WI38 (cell line): ENCODE measurements around the gene HSD17B14.

Experiments used
- H3K4me3 ChIP-seq: 2 replicates; pipeline ENCODE4 v1.5.1; 2011; ENCODE audit warnings: low read depth, mild to moderate bottlenecking, control low read depth, low read length
- CTCF ChIP-seq: IDR thresholded peaks from 2 replicates; pipeline ENCODE4 v1.5.1; 2012; ENCODE audit warnings: low read depth, mild to moderate bottlenecking, control low read depth, low read length

Gene HSD17B14

GRCh38 chr19:48868114-48868886 lies 32.0 kb upstream of the HSD17B14 start, which contains the start of gene PLEKHA4:
TSS of gene PLEKHA4 (minus strand) at chr19:48868617. CDS start at chr19:48867620, 997 bp downstream.
- peak within 1 kb of the TSS; percentile 64 for H3K4me3 ChIP-seq
- TF ChIP-seq CTCF = no peak

- H3K4me3 ChIP-seq = peak overlapping the region; percentile 64
- no peak for TF ChIP-seq CTCF
These were observed 31.4 kb upstream of the HSD17B14 start for GRCh38 chr19:48867746-48868113.

- H3K4me3 ChIP-seq = peak overlapping the region; percentile 64
- no peak for TF ChIP-seq CTCF
These were observed 30.9 kb upstream of the HSD17B14 start for GRCh38 chr19:48867123-48867745.

- no peak for TF ChIP-seq CTCF
- H3K4me3 ChIP-seq = no peak overlapping the region
These were observed 30.4 kb upstream of the HSD17B14 start for GRCh38 chr19:48866692-48867091.

- TF ChIP-seq CTCF = no peak
- H3K4me3 ChIP-seq = no peak overlapping the region
These were observed 26.5 kb upstream of the HSD17B14 start for GRCh38 chr19:48862827-48863226.

GRCh38 chr19:48861313-48861712 lies 25.0 kb upstream of the HSD17B14 start:
- no peak overlapping the region for H3K4me3 ChIP-seq

More at GRCh38 chr19:48861313-48861712, 25.0 kb upstream of the HSD17B14 start:
- TF ChIP-seq CTCF = no peak
